Heart left ventricle (tissue), 13 donors: ENCODE results near the gene PAN2.

ENCODE experiments used
- POLR2A ChIP-seq, 2 donors: fragments of 450-650 bp; IDR thresholded peaks; one replicate each; pipeline ENCODE4 v1.6.1; 2017; ENCODE audit warnings: antibody characterized with exemption in 2 of 2, mild to moderate bottlenecking in 2 of 2, moderate library complexity in 2 of 2
- TF ChIP-seq, protein P1 (sequence below), 12 donors: fragments of 200-600 bp; sonication (generic) in 4 of 12; IDR thresholded peaks; one replicate each; pipeline versions ENCODE4 v1.5.0 to v1.8.0; 2018 to 2022; ENCODE audit warnings: antibody characterized with exemption in 12 of 12, mild to moderate bottlenecking in 5 of 12
- donor health status: ischemic (EF 13 %, LVEDD 7.1; RV severe dilation, severe dysfunction).
- donor health status: DM: no; HTN: yes; CAD: no.
- donor health status: DM: no; HTN: no; CAD: no.
- donor health status: ischemic (EF 25% LVEDD 6.9; RV normal size, moderate dysfunction).
- donor health status: ischemic (EF 25% LVEDD 5.7; RV mildly dilated, moderate dysfunction).
- donor health status: ischemic (EF 35%, LVEDD 5.7; RV mildly dilated, moderate dysfunction).
- donor health status: nonischemic (EF 11% LVEDD 7.7; RV severe dilation, severe dysfunction).
- donor health status: DM: yes; HTN: yes; CAD: no.
- donor health status: PGD.
- donor health status: ischemic (EF 29% LVEDD 5.4; RV normal size, mild dysfunction).
- donor health status: nonischemic (EF 23%, LVEDD 6.1; RV moderate dilation, normal function).

DNA sequence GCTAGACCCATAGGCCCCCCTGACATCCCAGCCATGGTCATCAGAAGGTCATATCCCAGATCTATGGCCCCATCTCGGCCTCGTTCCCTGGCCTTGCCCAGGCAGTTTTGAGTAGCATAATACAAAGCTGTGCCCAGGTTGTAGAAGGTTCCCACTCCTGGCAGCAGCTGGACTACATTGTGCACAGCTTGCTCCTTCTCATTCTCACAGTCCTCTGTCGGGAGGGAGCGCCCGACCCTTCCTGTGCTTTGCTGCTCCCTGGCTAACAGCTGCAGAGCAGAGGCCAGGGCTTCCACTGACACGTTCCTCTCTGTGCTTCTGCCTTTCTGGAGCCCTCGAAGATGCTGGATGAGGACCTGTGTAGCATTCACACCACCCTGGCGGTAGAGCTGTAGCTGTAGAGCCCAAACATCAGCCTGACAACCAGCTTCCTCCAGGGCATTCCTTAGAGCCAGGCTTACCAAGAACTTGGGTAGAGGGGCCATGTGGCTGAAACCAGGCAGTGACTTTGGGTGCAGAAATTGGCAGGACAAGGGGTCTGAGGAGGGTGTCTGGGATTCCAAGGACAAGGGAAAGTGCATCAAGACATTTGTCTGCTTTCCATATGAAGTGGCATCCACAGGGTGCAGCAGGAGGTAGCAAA lies 27.8 kb upstream of the PAN2 start:
- TF ChIP-seq, protein P1, sequence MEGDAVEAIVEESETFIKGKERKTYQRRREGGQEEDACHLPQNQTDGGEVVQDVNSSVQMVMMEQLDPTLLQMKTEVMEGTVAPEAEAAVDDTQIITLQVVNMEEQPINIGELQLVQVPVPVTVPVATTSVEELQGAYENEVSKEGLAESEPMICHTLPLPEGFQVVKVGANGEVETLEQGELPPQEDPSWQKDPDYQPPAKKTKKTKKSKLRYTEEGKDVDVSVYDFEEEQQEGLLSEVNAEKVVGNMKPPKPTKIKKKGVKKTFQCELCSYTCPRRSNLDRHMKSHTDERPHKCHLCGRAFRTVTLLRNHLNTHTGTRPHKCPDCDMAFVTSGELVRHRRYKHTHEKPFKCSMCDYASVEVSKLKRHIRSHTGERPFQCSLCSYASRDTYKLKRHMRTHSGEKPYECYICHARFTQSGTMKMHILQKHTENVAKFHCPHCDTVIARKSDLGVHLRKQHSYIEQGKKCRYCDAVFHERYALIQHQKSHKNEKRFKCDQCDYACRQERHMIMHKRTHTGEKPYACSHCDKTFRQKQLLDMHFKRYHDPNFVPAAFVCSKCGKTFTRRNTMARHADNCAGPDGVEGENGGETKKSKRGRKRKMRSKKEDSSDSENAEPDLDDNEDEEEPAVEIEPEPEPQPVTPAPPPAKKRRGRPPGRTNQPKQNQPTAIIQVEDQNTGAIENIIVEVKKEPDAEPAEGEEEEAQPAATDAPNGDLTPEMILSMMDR (IDR thresholded peaks at IDR 0.05): no peak
- TF ChIP-seq POLR2A (IDR thresholded peaks at IDR 0.05): no peak
